HG03460 (cell line): ENCODE data around the gene TOM1L2.

ENCODE experiments used
- ATAC-seq: cut with Tn5 transposase; IDR thresholded peaks from one replicate; pipeline ENCODE4 v1.9.1; 2021; ENCODE audit not compliant: unreplicated experiment

Gene TOM1L2

GRCh38 chr17:17972126-17972951, at the start of gene TOM1L2, which contains the start of gene DRC3:
Gene TOM1L2, minus strand, starts transcription at chr17:17972400. Its CDS starts 87 bp downstream, at chr17:17972313.
Gene DRC3, plus strand, starts transcription at chr17:17972862. Its CDS starts 4,737 bp downstream, at chr17:17977599.
- ATAC-seq: peak; percentile 94

GRCh38 chr17:18021372-18021771, 49.2 kb upstream of the TOM1L2 start:
- ATAC-seq: no peak

GRCh38 chr17:18020971-18021370, 48.8 kb upstream of the TOM1L2 start:
- ATAC-seq: no peak

- ATAC-seq: no peak
These were observed 47.6 kb upstream of the TOM1L2 start for GRCh38 chr17:18019838-18020154.

GRCh38 chr17:18018411-18018921, 46.3 kb upstream of the TOM1L2 start:
- no peak for ATAC-seq

DNA sequence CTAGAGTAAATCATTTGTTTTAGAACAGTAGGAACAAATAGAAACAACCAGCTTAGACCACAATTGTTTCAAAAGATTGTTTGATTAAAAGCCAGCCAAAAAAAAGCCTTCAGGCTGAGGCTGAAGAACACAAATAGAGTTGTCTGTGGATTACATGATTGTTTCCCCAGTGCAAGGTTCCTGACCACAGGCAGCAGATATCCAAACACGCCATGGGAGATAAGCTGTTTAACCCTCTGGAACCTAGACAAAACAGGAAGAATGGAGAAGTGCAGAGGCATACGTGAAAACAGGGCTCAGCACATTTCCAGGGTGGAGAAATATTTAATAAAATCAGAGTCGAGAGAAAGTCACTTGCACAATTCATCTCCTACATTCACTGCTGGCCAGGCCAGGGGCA, 45.8 kb upstream of the TOM1L2 start:
- no peak for ATAC-seq

- no peak for ATAC-seq
These were observed 44.2 kb upstream of the TOM1L2 start for GRCh38 chr17:18016426-18016825.

- ATAC-seq: no peak
These were observed 43.4 kb upstream of the TOM1L2 start for GRCh38 chr17:18015593-18015992.

DNA sequence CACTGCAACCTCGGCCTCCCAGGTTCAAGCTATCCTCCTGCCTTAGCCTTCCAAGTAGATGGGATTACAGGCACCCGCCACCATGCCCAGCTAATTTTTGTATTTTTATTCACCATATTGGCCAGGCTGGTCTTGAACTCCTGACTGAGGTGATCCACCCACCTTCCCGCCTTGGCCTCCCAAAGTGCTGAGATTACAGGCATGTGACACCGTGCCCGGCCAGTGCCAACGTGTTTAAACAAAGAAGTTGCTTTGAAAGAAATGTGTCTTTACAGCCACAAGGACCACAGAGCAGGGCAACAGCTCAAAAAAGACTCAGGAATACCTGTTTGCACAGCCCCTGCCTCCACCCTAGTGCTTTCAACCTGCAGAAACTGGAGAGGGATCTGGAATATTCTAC, 41.8 kb upstream of the TOM1L2 start:
- no peak for ATAC-seq

GRCh38 chr17:18011286-18011685, 39.1 kb upstream of the TOM1L2 start:
- no peak for ATAC-seq

DNA sequence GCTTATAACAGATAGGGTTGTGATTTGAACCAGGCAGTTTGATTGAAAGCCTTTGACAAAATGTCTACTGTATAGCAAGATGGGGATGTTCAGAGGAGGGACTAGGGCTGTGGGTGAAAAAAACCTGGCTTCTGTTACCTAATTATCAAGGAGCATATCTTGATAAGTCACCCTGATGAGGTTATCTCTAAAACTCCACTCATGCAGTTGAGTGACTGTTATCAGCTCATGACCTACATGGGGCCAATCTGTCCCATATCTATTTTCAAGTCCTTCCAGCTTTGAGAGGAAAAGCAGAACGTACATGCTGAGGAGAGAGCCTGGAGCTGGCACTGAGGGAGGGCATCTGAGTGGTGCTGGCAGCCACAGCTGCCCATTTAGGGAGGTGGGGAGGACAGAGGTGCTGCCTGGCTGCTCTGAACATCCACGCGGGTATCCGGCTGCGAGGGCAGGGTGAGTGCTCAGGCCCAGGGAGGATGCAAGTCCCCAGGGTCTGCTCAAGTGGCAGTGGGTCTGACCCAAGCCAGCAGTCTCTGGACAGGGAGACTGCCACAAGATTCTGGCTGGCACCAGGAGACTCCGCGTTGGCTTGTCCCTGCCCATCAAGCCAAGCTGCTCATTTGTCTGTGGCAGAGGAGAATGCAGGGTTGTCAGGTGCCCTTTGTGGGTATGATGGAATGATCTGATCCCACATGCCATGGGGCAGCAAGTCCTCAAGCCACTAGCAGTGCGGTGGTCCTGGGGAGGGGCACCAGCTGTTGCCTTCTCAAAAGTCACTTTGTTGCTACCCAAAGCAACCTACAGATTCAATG, 37.6 kb upstream of the TOM1L2 start:
- ATAC-seq: no peak

- no peak for ATAC-seq
These were observed 36.5 kb upstream of the TOM1L2 start for GRCh38 chr17:18008496-18009268.

- ATAC-seq: no peak
These were observed 34.5 kb upstream of the TOM1L2 start for GRCh38 chr17:18006495-18007239.

DNA sequence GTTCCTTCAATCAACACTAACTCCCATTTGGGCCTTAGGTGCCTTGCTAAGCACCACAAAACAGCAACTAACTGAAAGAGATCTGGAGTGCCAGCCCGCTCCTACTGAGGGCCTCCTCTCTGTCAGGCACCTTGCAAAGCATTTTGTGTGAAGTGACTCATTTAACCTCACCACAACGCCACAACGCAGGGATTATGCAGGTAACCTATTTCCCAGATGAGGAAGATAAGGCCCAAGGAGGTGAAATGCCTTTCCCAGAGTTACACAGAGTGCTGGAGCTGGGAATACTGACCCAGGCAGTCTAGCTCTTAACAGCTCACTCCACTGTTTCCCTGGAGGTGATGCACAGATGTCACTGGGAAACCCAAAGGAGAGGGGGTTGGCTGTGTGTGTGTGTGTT, 33.3 kb upstream of the TOM1L2 start:
- no peak for ATAC-seq

GRCh38 chr17:18004884-18005305, 32.7 kb upstream of the TOM1L2 start:
- no peak for ATAC-seq

DNA sequence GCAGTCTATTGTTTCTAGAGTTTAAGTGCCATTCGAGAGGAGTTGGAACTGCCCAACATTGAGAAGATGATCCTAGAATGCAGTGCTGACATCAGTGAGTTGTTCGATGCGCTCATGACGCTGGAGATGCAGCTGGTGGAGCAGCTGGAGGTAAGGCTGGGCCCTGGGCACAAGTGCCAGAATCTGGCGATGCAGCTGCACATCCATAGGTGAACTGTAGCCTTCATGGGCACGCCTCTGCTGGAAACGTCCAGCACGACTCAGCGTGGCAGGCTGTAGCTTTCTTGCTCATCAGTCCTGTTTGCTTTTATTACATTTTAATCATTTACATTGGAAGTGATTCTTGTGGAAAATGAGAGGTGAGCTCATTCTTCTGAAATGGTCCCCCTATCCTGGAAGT, 32.1 kb upstream of the TOM1L2 start:
- no peak for ATAC-seq

DNA sequence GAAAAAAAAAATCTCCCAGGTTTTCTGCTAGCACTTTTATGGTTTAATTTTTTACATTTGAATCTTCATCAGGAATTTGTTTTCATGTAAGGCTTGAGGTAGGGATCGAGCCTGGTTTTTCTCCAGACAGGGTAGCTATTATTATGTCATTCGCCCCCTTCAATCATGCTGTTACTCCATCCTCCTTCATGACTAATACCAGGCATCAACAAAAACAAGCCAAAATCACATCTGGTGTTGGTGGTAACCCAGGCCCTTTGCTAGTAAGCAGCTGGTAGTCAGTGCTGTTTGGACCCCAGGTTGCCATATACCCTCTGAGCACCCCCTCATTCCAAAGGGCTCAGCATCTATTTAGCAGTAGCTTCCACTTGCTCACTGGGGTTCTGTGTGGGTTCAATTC, 30.0 kb upstream of the TOM1L2 start:
- ATAC-seq: no peak

- ATAC-seq: no peak
These were observed 27.8 kb upstream of the TOM1L2 start for GRCh38 chr17:18000030-18000408.

DNA sequence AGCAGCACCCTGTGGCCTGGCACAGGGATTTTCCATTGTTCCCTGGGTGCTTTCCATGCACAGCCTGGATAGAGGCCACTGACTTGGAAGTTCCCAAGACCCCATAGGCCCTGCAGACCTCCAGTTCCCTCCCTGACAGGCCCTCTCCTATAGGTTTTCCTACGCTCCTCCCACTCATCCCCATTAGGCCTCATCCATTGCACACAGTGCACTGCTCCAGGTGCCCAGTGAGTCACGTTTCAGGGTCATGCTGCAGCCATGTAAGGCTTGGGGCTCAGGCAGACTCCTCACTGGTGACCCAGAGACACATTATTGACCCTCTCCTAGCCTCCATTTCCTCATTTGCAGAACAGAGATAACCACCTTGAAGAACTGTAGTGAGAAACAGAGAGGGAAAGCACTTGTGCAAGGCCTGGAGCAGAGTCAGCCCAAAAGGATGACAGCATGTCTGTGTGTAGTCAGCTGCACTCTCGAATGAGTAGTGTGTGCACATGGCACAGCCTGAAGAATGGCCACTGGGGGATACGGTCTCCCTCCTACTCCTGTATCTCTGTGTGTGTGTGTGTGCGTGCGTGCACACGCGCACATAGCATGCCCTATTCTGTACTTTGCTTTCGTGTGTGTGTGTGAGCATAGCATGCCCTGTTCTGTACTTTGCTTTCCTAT, 27.3 kb upstream of the TOM1L2 start:
- no peak for ATAC-seq

GRCh38 chr17:17998934-17999333, 26.7 kb upstream of the TOM1L2 start:
- ATAC-seq: no peak
